ENCODE results near the gene CFAP70.
"Not testable (repeated sequence)": the region's sequence is repeated elsewhere in the genome, so short reads cannot be mapped to it uniquely, and the experiment has no call there.

The CFAP70 gene

DNA sequence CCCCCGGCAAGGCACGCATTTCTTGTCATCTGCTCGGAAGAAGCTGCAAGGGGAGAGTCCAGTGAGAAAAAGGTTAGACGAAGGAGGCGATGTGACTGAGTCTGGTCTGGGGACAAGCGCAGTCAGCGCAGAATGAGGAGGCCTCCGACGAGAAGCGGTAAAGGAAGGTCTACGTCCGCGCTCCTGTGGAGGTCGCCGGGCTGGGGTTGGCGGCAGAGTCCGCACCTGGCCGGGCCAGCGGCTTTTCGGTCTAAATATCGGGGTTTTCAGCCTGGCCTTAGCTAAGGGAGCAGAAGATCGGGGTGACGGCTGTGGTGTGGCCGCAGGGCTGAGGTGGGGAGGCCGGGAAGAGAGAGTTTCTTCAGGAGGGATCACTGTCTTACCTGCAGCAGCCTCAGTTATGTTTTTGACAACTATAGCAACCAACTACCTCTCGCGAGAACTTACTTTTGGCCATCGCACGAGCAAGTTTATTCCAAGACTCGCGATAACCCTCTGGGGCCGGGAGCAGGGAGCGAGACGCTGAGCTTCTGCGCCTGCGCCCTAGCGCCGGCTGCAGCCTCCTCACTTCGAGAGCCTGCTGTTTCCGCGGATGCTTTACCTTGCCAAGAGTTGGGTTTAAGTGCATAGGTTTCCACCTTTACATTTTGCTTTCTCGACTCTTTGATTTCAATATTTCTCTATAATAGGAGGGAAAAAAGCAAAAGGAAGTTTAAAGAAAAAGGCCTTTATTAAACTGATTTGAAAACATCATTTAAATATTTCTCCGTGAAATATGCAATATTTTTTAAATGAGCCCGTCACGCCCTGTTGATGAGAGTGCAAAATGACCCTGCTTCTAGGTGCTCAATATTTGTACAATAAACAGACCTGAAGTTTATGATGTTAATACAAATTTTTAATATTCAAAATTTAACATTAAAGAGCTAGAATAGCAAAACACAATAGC, at the start of gene CFAP70:
Gene CFAP70 (minus strand): TSS at position 534 of the 949 bp plus-strand sequence. CDS start 4,068 bp downstream, outside the sequence.
- DNase-seq: peak; percentile 83 to 94

GRCh38 chr10:73408061-73408460, 49.4 kb upstream of the CFAP70 start:
- no peak for DNase-seq

DNA sequence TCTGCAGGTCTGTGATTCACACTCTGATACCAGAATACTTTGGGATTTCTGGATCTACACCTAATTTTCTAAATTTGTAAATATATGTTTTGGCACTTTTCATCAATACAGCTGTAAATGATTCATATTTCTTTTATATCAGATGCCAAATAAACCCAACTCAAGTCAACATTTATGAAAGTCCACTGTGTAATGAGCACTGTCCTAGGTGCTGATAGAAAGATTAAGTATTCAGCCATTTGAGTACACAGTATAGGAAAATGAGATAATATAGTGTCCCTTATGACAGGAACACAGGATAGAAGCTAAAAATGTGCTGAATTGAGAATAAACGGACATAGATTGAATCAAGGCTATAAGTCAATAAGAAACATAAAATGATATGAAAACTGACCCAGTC, 48.8 kb upstream of the CFAP70 start:
- no peak for DNase-seq

- no peak for DNase-seq
Measured at GRCh38 chr10:73406846-73407245, 48.2 kb upstream of the CFAP70 start.

DNA sequence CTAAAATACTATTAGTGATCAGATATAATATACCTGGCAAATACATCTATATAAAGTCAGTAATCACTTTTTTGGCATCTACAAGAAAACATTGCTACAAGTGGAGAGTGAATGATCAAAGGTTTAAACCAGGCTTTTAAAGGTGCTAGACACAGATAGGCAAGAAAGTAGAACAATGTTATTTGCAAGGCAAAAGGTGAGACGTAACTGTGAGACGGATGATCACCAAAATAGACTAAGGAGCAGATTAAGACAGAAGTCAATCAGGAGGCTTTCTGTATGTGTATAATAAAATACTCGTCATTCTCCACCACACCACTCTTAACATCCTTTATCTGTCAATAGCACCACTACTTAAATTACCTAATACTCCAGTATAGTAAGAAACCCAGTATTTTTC, 46.9 kb upstream of the CFAP70 start:
- no peak for DNase-seq

GRCh38 chr10:73404690-73405089, 46.0 kb upstream of the CFAP70 start:
- DNase-seq: no peak

GRCh38 chr10:73401636-73402035, 43.0 kb upstream of the CFAP70 start:
- DNase-seq: no peak

GRCh38 chr10:73399063-73399462, 40.4 kb upstream of the CFAP70 start:
- DNase-seq: no peak

DNA sequence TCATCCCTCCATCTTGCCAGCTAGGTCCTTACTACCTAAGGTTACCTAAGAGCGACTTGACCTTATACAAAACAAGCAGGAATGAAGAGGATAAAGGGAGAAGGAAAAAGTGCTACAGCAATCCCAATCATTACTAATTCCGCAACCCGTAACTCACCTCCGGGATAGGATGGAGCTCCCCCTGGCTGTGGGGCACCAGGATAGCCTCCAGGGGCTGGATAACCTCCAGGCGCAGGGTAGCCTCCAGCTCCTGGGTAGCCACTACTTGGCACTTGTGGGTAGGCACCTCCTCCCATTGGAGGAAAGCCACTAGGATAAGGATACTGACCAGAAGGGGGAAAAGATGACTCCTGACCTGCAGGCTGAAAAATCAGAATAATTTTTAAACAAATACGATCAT, 39.4 kb upstream of the CFAP70 start:
- no peak for DNase-seq

DNA sequence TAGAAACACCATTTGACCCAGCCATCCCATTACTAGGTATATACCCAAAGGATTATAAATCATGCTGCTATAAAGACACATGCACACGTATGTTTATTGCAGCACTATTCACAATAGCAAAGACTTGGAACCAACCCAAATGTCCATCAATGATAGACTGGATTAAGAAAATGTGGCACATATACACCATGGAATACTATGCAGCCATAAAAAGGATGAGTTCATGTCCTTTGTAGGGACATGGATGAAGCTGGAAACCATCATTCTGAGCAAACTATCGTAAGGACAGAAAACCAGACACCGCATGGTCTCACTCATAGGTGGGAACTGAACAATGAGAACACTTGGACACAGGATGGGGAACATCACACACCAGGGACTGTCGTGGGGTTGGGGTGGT, 35.7 kb upstream of the CFAP70 start:
- DNase-seq: not testable (repeated sequence)

GRCh38 chr10:73388228-73388627, 29.6 kb upstream of the CFAP70 start:
- no peak for DNase-seq

DNA sequence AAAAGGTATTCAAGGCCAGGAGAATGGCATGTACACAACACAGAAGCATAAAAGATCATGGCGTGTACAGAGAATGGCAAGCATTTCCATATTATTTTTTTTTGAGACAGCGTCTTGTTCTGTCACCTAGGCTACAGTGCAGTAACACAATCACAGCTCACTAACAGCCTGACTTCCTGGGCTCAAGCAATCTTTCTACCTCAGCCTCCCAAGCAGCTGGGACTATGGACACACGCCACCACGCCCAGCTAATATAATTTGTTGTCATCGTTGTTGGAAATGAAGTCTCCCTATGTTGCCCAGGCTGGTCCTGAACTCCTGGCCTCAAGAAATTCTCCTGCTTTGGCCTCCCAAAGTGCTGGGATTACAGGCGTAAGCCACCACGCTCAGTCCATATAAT, 27.9 kb upstream of the CFAP70 start:
- DNase-seq: no peak

- no peak for DNase-seq
Measured at GRCh38 chr10:73379064-73379748, 20.5 kb upstream of the CFAP70 start.

- no peak for DNase-seq
Measured at GRCh38 chr10:73376679-73377078, 18.0 kb upstream of the CFAP70 start.

- no peak for DNase-seq
Measured at GRCh38 chr10:73368238-73368637, 9.6 kb upstream of the CFAP70 start.

DNA sequence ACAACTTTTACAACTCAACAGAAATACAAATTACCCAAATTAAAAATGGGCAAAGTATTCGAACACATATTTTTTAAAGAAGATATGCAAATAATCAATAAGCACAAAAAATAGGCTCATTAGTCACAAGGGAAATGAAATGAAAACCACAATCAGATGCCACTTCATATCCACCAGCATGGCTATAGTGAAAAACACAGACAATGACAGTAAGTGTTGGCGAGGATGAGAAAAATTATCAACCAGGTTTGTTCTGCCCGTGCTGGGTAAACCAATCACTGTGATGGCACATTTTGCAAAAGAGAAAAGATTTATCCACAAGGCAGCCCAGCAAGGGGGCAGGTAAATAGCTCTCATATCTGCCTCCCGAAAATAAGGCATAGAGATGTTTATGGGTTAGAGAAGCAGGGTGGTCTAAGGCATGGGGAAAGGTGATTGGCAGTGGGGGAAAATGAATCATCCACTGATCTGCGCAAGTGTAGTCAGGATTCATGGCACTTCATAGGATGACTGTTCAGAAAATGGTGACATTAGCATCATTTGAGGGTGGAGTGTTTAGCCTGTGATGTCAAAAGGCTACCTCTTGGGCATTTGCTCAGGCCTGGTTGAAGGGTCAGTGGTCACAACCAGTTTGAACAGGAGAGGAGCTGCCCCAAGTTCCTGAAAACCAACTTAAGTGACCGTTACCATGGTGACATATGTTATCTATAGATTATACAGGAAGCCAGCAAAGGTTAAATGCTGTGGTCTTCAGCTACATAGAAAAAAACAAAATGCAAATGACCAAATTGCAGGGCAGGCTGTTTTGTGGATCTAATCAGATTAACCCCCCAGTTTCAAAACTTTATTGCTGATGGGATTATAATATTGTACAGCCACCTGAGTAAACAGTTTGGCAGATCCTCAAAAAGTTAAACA, 8.0 kb upstream of the CFAP70 start:
- no peak for DNase-seq

- DNase-seq: no peak
Measured at GRCh38 chr10:73364964-73365363, 6.3 kb upstream of the CFAP70 start.

DNA sequence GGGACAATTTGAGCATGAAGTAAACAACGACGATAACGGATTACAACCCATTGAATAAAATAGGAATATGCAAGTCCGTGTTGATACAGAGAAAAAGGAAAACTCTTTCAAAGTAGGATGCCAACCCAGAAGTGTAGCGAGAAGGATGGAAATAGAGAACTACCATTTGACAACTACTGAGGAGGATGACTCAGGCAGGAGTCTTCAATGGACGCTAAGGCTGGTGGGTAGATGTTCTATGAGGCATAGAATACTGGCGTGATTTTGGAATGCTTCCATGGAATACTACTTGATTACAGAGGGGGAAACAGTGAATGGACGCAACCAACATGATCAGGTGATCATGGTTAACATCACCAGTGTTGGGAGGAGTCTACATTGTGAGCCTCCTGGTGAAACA, 828 bp upstream of the CFAP70 start:
- no peak for DNase-seq

DNA sequence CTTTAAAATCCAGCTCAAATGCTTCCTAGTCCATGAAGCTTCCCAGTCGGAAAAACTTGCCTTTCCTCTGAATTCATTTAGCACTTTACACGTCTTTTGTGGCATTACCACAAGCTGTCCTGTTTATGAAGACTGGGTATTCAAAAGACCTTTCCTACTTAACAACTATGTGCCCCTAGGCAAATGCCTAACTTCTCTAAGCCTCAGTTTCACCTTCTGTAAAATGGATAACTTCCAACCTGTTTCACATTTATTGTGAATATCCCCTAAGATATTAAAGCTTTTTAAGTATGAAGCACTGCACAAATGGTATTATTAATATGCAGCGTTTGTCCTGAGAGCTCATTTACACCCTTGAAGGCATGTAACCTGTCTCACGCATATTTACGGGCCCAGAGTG, 843 bp downstream of the CFAP70 start:
- no peak for DNase-seq

GRCh38 chr10:73357166-73357565, 1.5 kb downstream of the CFAP70 start:
- DNase-seq: no peak

DNA sequence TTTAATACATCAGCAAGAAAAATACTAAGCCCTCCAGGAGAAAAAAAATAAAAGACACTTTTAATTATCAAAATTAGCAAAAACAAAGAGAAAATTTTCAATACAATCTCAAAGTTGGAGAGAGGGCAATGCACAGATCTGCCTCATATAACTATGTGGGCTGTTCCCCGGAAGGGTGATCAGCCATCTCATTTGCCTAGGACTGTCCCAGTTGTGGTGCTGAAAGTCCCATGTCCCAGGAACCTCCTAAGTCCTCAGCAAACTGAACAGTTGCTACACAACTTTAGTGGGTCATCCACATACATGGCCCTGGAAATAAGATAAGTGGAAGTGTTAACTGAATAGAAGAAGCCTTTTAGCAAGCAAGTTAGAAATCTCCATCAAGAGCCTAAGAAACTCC, 14.4 kb downstream of the CFAP70 start:
- no peak for DNase-seq

DNA sequence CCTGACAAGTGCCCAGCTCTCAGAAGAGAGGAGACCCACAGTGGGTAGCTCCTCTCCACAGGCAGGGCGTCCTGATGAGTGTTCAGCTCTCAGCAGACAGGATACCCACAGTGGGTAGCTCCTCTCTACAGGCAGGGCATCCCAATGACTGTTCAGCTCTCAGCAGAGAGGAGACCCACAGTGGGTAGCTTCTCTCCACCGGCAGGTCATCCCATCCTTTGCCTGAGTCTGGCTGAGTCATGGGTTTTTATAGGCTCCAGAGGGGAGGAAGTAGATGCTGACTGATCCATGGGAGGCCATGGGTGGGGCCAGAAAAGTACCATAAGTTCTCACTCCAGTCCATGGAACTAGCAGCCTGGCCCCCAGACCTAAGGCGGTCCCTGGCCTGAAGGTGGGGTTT, 18.5 kb downstream of the CFAP70 start:
- no peak for DNase-seq

GRCh38 chr10:73339436-73339835, 19.2 kb downstream of the CFAP70 start:
- DNase-seq: no peak

Data from NCI-H1930 (cell line).